ENCODE measurements around the gene TEX14. TPM values are rescaled to one million over a fixed set of nuclear protein-coding genes. Genes with fewer than 3 reads are reported as not detected.

The TEX14 gene
- total RNA-seq (under 1 TPM; 0.16 to 0.24 TPM), polyA plus RNA-seq (under 1 TPM in 1 of 2 donors, not detected in 1; 0.18 TPM)
- long read RNA-seq, donor 1: 0 reads
- long read RNA-seq, donor 2, partial matches to known transcripts: 0 of 1 reads
- long read RNA-seq, donor 2, other reads (novel, unspliced or antisense): 1 of 1 reads

GRCh38 chr17:58691701-58692238 lies at the start of gene TEX14:
TSS of gene TEX14 (minus strand) at chr17:58692045. CDS start at chr17:58652001, 40,044 bp downstream.
- intact Hi-C loops (cut with DNase I): loop anchor here (5.0 to 10.0 kb wide), 4 partner anchors 59 to 177 kb away; partner anchors contain the start of gene MTMR4 (in 1 of the 2)
- no peaks in the 10 kb centered on the region for H3K27me3 ChIP-seq (ENCODE audit: control insufficient read depth in 1 of 2, insufficient read depth in 2 of 2, low read length in 1 of 2)
- DNase-seq (no peak), ATAC-seq (ENCODE audit: low FRiP score) (no peak)
- H3K36me3 ChIP-seq (ENCODE audit: control insufficient read depth in 1 of 2, insufficient read depth in 2 of 2, low read length in 1 of 2): no peaks in the 10 kb centered on the region
- 87 to 94% methylated on average over 12 to 19 of the region's 19 CpGs for WGBS, 2 donors
- peak within 1 kb of the TSS; percentile 23 to 66 for H3K27ac ChIP-seq (ENCODE audit: low read depth in 1 of 2, low read length in 2 of 2)
- H3K4me3 ChIP-seq (ENCODE audit: low read length in 2 of 2): peak within 1 kb of the TSS; percentile 36 to 73
- H3K9me3 ChIP-seq (ENCODE audit: control insufficient read depth, low read length): no peaks in the 10 kb centered on the region
- H3K4me1 ChIP-seq (ENCODE audit: control insufficient read depth in 1 of 2, insufficient read depth in 2 of 2, low read length in 2 of 2): no peaks in the 10 kb centered on the region

- no peak for DNase-seq
Measured at GRCh38 chr17:58741121-58741625, 49.3 kb upstream of the TEX14 start.

GRCh38 chr17:58734811-58735210 lies 43.0 kb upstream of the TEX14 start:
- Histone ChIP-seq H3K27ac (ENCODE audit: low read depth in 1 of 2, low read length in 2 of 2) (no peak overlapping the region), H3K9me3 (ENCODE audit: control insufficient read depth, low read length) (no peaks in the 10 kb centered on the region), H3K36me3 (ENCODE audit: control insufficient read depth in 1 of 2, insufficient read depth in 2 of 2, low read length in 1 of 2) (peaks cover 0 to 3% of the 10 kb centered on the region in 2 donors), H3K27me3 (ENCODE audit: control insufficient read depth in 1 of 2, insufficient read depth in 2 of 2, low read length in 1 of 2) (no peaks in the 10 kb centered on the region), H3K4me3 (ENCODE audit: low read length in 2 of 2) (no peak overlapping the region), H3K4me1 (ENCODE audit: control insufficient read depth in 1 of 2, insufficient read depth in 2 of 2, low read length in 2 of 2) (no peaks in the 10 kb centered on the region)
- DNase-seq (no peak), ATAC-seq (ENCODE audit: low FRiP score) (no peak)
- intact Hi-C loops (cut with DNase I): no loop called here
- 77 to 83% methylated on average over 3 of the region's 3 CpGs for WGBS, 2 donors

More at GRCh38 chr17:58741121-58741625, 49.3 kb upstream of the TEX14 start:
- Histone ChIP-seq H3K36me3 (ENCODE audit: control insufficient read depth in 1 of 2, insufficient read depth in 2 of 2, low read length in 1 of 2) (no peaks in the 10 kb centered on the region), H3K9me3 (ENCODE audit: control insufficient read depth, low read length) (no peaks in the 10 kb centered on the region), H3K27me3 (ENCODE audit: control insufficient read depth in 1 of 2, insufficient read depth in 2 of 2, low read length in 1 of 2) (no peaks in the 10 kb centered on the region), H3K4me1 (ENCODE audit: control insufficient read depth in 1 of 2, insufficient read depth in 2 of 2, low read length in 2 of 2) (no peaks in the 10 kb centered on the region), H3K4me3 (ENCODE audit: low read length in 2 of 2) (no peak overlapping the region), H3K27ac (ENCODE audit: low read depth in 1 of 2, low read length in 2 of 2) (no peak overlapping the region)
- intact Hi-C loops (cut with DNase I): no loop called here
- no peak for ATAC-seq (ENCODE audit: low FRiP score)
- 87 to 90% methylated on average over 8 of the region's 8 CpGs for WGBS, 2 donors

GRCh38 chr17:58734040-58734439 lies 42.2 kb upstream of the TEX14 start:
- Histone ChIP-seq H3K4me1 (ENCODE audit: control insufficient read depth in 1 of 2, insufficient read depth in 2 of 2, low read length in 2 of 2) (no peaks in the 10 kb centered on the region), H3K27me3 (ENCODE audit: control insufficient read depth in 1 of 2, insufficient read depth in 2 of 2, low read length in 1 of 2) (no peaks in the 10 kb centered on the region), H3K36me3 (ENCODE audit: control insufficient read depth in 1 of 2, insufficient read depth in 2 of 2, low read length in 1 of 2) (peaks cover 0 to 3% of the 10 kb centered on the region in 2 donors), H3K4me3 (ENCODE audit: low read length in 2 of 2) (no peak overlapping the region), H3K27ac (ENCODE audit: low read depth in 1 of 2, low read length in 2 of 2) (no peak overlapping the region), H3K9me3 (ENCODE audit: control insufficient read depth, low read length) (no peaks in the 10 kb centered on the region)
- intact Hi-C loops (cut with DNase I): no loop called here
- ATAC-seq (ENCODE audit: low FRiP score): no peak
- no peak for DNase-seq
- WGBS, 2 donors: 92 to 96% methylated on average over 3 of the region's 3 CpGs

- Histone ChIP-seq H3K4me1 (ENCODE audit: control insufficient read depth in 1 of 2, insufficient read depth in 2 of 2, low read length in 2 of 2) (no peaks in the 10 kb centered on the region), H3K9me3 (ENCODE audit: control insufficient read depth, low read length) (no peaks in the 10 kb centered on the region), H3K36me3 (ENCODE audit: control insufficient read depth in 1 of 2, insufficient read depth in 2 of 2, low read length in 1 of 2) (peaks cover 0 to 3% of the 10 kb centered on the region in 2 donors), H3K27me3 (ENCODE audit: control insufficient read depth in 1 of 2, insufficient read depth in 2 of 2, low read length in 1 of 2) (no peaks in the 10 kb centered on the region), H3K27ac (ENCODE audit: low read depth in 1 of 2, low read length in 2 of 2) (no peak overlapping the region), H3K4me3 (ENCODE audit: low read length in 2 of 2) (no peak overlapping the region)
- no peak for ATAC-seq (ENCODE audit: low FRiP score)
- no peak for DNase-seq
- intact Hi-C loops (cut with DNase I): no loop called here
Measured at GRCh38 chr17:58730937-58731336, 39.1 kb upstream of the TEX14 start.

- intact Hi-C loops (cut with DNase I): no loop called here
- no peak overlapping the region for H3K4me3 ChIP-seq (ENCODE audit: low read length in 2 of 2)
- DNase-seq (no peak), ATAC-seq (ENCODE audit: low FRiP score) (no peak)
- no peak overlapping the region for H3K27ac ChIP-seq (ENCODE audit: low read depth in 1 of 2, low read length in 2 of 2)
- no peaks in the 10 kb centered on the region for H3K4me1 ChIP-seq (ENCODE audit: control insufficient read depth in 1 of 2, insufficient read depth in 2 of 2, low read length in 2 of 2)
- 20 to 24% methylated on average over 1 of the region's 1 CpG for WGBS, 2 donors
- no peaks in the 10 kb centered on the region for H3K36me3 ChIP-seq (ENCODE audit: control insufficient read depth in 1 of 2, insufficient read depth in 2 of 2, low read length in 1 of 2)
- H3K27me3 ChIP-seq (ENCODE audit: control insufficient read depth in 1 of 2, insufficient read depth in 2 of 2, low read length in 1 of 2): no peaks in the 10 kb centered on the region
- no peaks in the 10 kb centered on the region for H3K9me3 ChIP-seq (ENCODE audit: control insufficient read depth, low read length)
Measured at GRCh38 chr17:58728798-58729197, 37.0 kb upstream of the TEX14 start.

- ATAC-seq (ENCODE audit: low FRiP score): no peak
Measured at GRCh38 chr17:58722696-58723095, 30.9 kb upstream of the TEX14 start.

GRCh38 chr17:58722274-58722673 lies 30.4 kb upstream of the TEX14 start:
- Histone ChIP-seq H3K27me3 (ENCODE audit: control insufficient read depth in 1 of 2, insufficient read depth in 2 of 2, low read length in 1 of 2) (no peaks in the 10 kb centered on the region), H3K36me3 (ENCODE audit: control insufficient read depth in 1 of 2, insufficient read depth in 2 of 2, low read length in 1 of 2) (no peaks in the 10 kb centered on the region), H3K9me3 (ENCODE audit: control insufficient read depth, low read length) (no peaks in the 10 kb centered on the region), H3K4me3 (ENCODE audit: low read length in 2 of 2) (no peak overlapping the region), H3K27ac (ENCODE audit: low read depth in 1 of 2, low read length in 2 of 2) (no peak overlapping the region), H3K4me1 (ENCODE audit: control insufficient read depth in 1 of 2, insufficient read depth in 2 of 2, low read length in 2 of 2) (no peaks in the 10 kb centered on the region)
- no peak for ATAC-seq (ENCODE audit: low FRiP score)
- WGBS, 2 donors: 92 to 94% methylated on average over 1 of the region's 1 CpG
- DNase-seq: no peak
- intact Hi-C loops (cut with DNase I): no loop called here

More at GRCh38 chr17:58722696-58723095, 30.9 kb upstream of the TEX14 start:
- H3K4me3 ChIP-seq (ENCODE audit: low read length in 2 of 2): no peak overlapping the region
- intact Hi-C loops (cut with DNase I): no loop called here
- H3K27ac ChIP-seq (ENCODE audit: low read depth in 1 of 2, low read length in 2 of 2): no peak overlapping the region
- no peaks in the 10 kb centered on the region for H3K36me3 ChIP-seq (ENCODE audit: control insufficient read depth in 1 of 2, insufficient read depth in 2 of 2, low read length in 1 of 2)
- 85 to 89% methylated on average over 2 of the region's 2 CpGs for WGBS, 2 donors
- H3K9me3 ChIP-seq (ENCODE audit: control insufficient read depth, low read length): no peaks in the 10 kb centered on the region
- no peaks in the 10 kb centered on the region for H3K27me3 ChIP-seq (ENCODE audit: control insufficient read depth in 1 of 2, insufficient read depth in 2 of 2, low read length in 1 of 2)
- H3K4me1 ChIP-seq (ENCODE audit: control insufficient read depth in 1 of 2, insufficient read depth in 2 of 2, low read length in 2 of 2): no peaks in the 10 kb centered on the region
- DNase-seq: no peak

- Histone ChIP-seq H3K36me3 (ENCODE audit: control insufficient read depth in 1 of 2, insufficient read depth in 2 of 2, low read length in 1 of 2) (no peaks in the 10 kb centered on the region), H3K27me3 (ENCODE audit: control insufficient read depth in 1 of 2, insufficient read depth in 2 of 2, low read length in 1 of 2) (no peaks in the 10 kb centered on the region), H3K27ac (ENCODE audit: low read depth in 1 of 2, low read length in 2 of 2) (no peak overlapping the region), H3K4me3 (ENCODE audit: low read length in 2 of 2) (no peak overlapping the region), H3K4me1 (ENCODE audit: control insufficient read depth in 1 of 2, insufficient read depth in 2 of 2, low read length in 2 of 2) (no peaks in the 10 kb centered on the region), H3K9me3 (ENCODE audit: control insufficient read depth, low read length) (no peaks in the 10 kb centered on the region)
- DNase-seq (no peak), ATAC-seq (ENCODE audit: low FRiP score) (no peak)
- 50 to 51% methylated on average over 4 of the region's 4 CpGs for WGBS, 2 donors
- intact Hi-C loops (cut with DNase I): loop anchor here (5.0 kb wide), 2 partner anchors 291 to 296 kb away; no protein-coding TSS in a partner anchor
Measured at GRCh38 chr17:58710948-58711552, 19.2 kb upstream of the TEX14 start.

All from aorta (tissue), 5 donors.